GM12878 (cell line): ENCODE data around the gene EPOP. TPM values are rescaled to one million over a fixed set of nuclear protein-coding genes. Genes with fewer than 3 reads are reported as not detected.

Experiments
- ATAC-seq: fragments of 200-7000 bp; cut with Tn5 transposase; 3 replicates; pipeline ENCODE4 v1.9.1; 2020; ENCODE audit warnings: mild to moderate bottlenecking, moderate library complexity
- BruUV-seq: library from RNA; stranded (reverse); fragments of 400-500 nt; replicated peaks from 2 replicates; lab custom pipeline; 2021; lab: Mats Ljungman, UMichigan
- CTCF ChIA-PET: fragments of 300-600 bp; sonication (Branson Sonifier 250); formaldehyde crosslinking; extraction: SDS; loops from one replicate; lab custom pipeline; 2021; ENCODE audit warnings: inconsistent platforms; lab: Yijun Ruan, JAX
- POLR2A ChIA-PET: fragments of 350-600 bp; formaldehyde crosslinking; extraction: SDS; loops from one replicate; lab custom pipeline; 2021; ENCODE audit warnings: inconsistent platforms; lab: Charles Lee
- RAD21 ChIA-PET: fragments of 300-600 bp; sonication (Branson Sonifier 250); formaldehyde crosslinking; loops from one replicate; lab custom pipeline; 2023; ENCODE audit warnings: antibody characterized with exemption; ENCODE audit not compliant: unreplicated experiment; lab: Charles Lee
- SMC1A ChIA-PET: fragments of 300-600 bp; sonication (Branson Sonifier 250); formaldehyde crosslinking; loops from one replicate; lab custom pipeline; 2023; ENCODE audit not compliant: unreplicated experiment, uncharacterized antibody; lab: Charles Lee
- DNase-seq: peaks from one replicate; pipeline ENCODE4 v3.0.0-alpha.2; 2011; ENCODE audit warnings: low read depth, low spot score
- FAIRE-seq: peaks from 3 replicates; lab custom pipeline; 2011; peaks lifted over from hg19 to GRCh38; lab: Jason Lieb, UNC
- H2AFZ ChIP-seq: 2 replicates; pipeline ENCODE4 v1.6.0; 2011; ENCODE audit warnings: low read depth, low read length, control low read depth; ENCODE audit not compliant: control insufficient read depth
- H3K27ac ChIP-seq: 2 replicates; pipeline ENCODE4 v1.5.1; 2011; ENCODE audit warnings: control low read depth; ENCODE audit not compliant: control insufficient read depth, insufficient read depth
- H3K27me3 ChIP-seq, 2 experiments: replicated peaks in 1 of 2; 2 replicates each; pipeline versions ENCODE4 v1.6.0 to v1.6.1; 2011; ENCODE audit warnings: low read length in 1 of 2; ENCODE audit not compliant: control insufficient read depth in 2 of 2, insufficient read depth in 2 of 2
- H3K36me3 ChIP-seq, 2 experiments: 2 replicates each; pipeline ENCODE4 v1.5.1; 2011; ENCODE audit warnings: low read length in 1 of 2; ENCODE audit not compliant: control insufficient read depth in 2 of 2, insufficient read depth in 2 of 2
- H3K4me1 ChIP-seq: 2 replicates; pipeline ENCODE4 v1.6.1; 2011; ENCODE audit warnings: mild to moderate bottlenecking, low read length, moderate library complexity, mixed read lengths; ENCODE audit not compliant: control insufficient read depth, insufficient read depth
- H3K4me2 ChIP-seq: 2 replicates; pipeline ENCODE4 v1.6.0; 2011; ENCODE audit warnings: control low read depth; ENCODE audit not compliant: control insufficient read depth, insufficient read depth
- H3K4me3 ChIP-seq: fragments of 200-600 bp; sonication (generic); 2 replicates; pipeline ENCODE4 v1.5.1; 2016
- H3K79me2 ChIP-seq: 2 replicates; pipeline ENCODE4 v1.6.0; 2011; ENCODE audit warnings: low read length; ENCODE audit not compliant: control insufficient read depth, insufficient read depth
- H3K9ac ChIP-seq: 2 replicates; pipeline ENCODE4 v1.8.0; 2011; ENCODE audit warnings: low read length, control low read depth, mixed read lengths; ENCODE audit not compliant: control insufficient read depth, insufficient read depth
- H3K9me3 ChIP-seq: replicated peaks from 3 replicates; pipeline ENCODE4 v1.5.1; 2011; ENCODE audit warnings: mild to moderate bottlenecking, low read length; ENCODE audit not compliant: control insufficient read depth, insufficient read depth
- H4K20me1 ChIP-seq: 2 replicates; pipeline ENCODE4 v1.6.0; 2011; ENCODE audit not compliant: control insufficient read depth, insufficient read depth
- CEBPB ChIP-seq, 2 experiments: fragments of 150-350 bp in 1 of 2; IDR thresholded peaks; 2 replicates each; pipeline ENCODE4 v1.6.1; 2012 to 2014; ENCODE audit warnings: low read depth in 2 of 2, low read length in 2 of 2, borderline replicate concordance in 1 of 2, inconsistent platforms in 1 of 2
- CREB1 ChIP-seq: IDR thresholded peaks from 2 replicates; pipeline ENCODE4 v1.6.1; 2012; ENCODE audit warnings: low read depth, mild to moderate bottlenecking, inconsistent platforms
- CUX1 ChIP-seq: IDR thresholded peaks from 2 replicates; pipeline ENCODE4 v1.6.1; 2012; ENCODE audit warnings: improper control_type of control experiment, low read depth, low read length; ENCODE audit not compliant: insufficient replicate concordance
- E2F4 ChIP-seq: IDR thresholded peaks from 2 replicates; pipeline ENCODE4 v1.6.1; 2012; ENCODE audit warnings: low read depth, low read length, improper control_type of control experiment
- HDAC2 ChIP-seq: fragments of 200-600 bp; sonication (generic); IDR thresholded peaks from 2 replicates; pipeline ENCODE4 v1.6.1; 2017
- HSF1 ChIP-seq: fragments of 150-350 bp; IDR thresholded peaks from 2 replicates; pipeline ENCODE4 v1.6.1; 2014; ENCODE audit warnings: mild to moderate bottlenecking, low read depth, low read length
- IRF5 ChIP-seq: fragments of 450-650 bp; IDR thresholded peaks from 2 replicates; pipeline ENCODE4 v1.6.1; 2017; ENCODE audit warnings: borderline replicate concordance
- LARP7 ChIP-seq: fragments of 450-650 bp; IDR thresholded peaks from 2 replicates; pipeline ENCODE4 v1.6.1; 2017; ENCODE audit warnings: mild to moderate bottlenecking
- POLR2AphosphoS2 ChIP-seq: IDR thresholded peaks from 2 replicates; pipeline ENCODE4 v1.6.1; 2011; ENCODE audit warnings: low read depth, mild to moderate bottlenecking, low read length, improper control_type of control experiment, moderate library complexity
- RELA ChIP-seq: fragments of 450-650 bp; IDR thresholded peaks from 2 replicates; pipeline ENCODE4 v1.8.0; 2014; ENCODE audit warnings: borderline replicate concordance; ENCODE audit not compliant: partially characterized antibody
- SREBF1 ChIP-seq: IDR thresholded peaks from 2 replicates; pipeline ENCODE4 v1.6.1; 2012; ENCODE audit warnings: mild to moderate bottlenecking, low read length
- SRF ChIP-seq, 2 experiments: IDR thresholded peaks; 2 replicates each; pipeline ENCODE4 v1.6.1; 2011; ENCODE audit warnings: low read depth in 2 of 2, low read length in 2 of 2, mild to moderate bottlenecking in 1 of 2, moderate library complexity in 1 of 2
- TBL1XR1 ChIP-seq: IDR thresholded peaks from 2 replicates; pipeline ENCODE4 v1.6.1; 2012; ENCODE audit warnings: low read depth, low read length, improper control_type of control experiment
- USF1 ChIP-seq: IDR thresholded peaks from 2 replicates; pipeline ENCODE4 v1.6.1; 2011; ENCODE audit warnings: borderline replicate concordance, low read depth, mild to moderate bottlenecking, moderate library complexity, mixed read lengths, low read length; ENCODE audit not compliant: insufficient read depth; ENCODE audit errors: extremely low read length
- WGBS: methylation state at CpG from one replicate; pipeline ENCODE4 v1.1.6; 2016; ENCODE audit warnings: low lambda C conversion rate; ENCODE audit not compliant: insufficient replicate concordance, insufficient coverage; ENCODE audit errors: missing lambda C conversion rate; 5-methylcytosine and 5-hydroxymethylcytosine counted together
- in situ Hi-C: fragments of 300-500 bp; cut with MboI; formaldehyde crosslinking; loops from 9 replicates; pipeline ENCODE4 v1.14.3; 2018; ENCODE audit warnings: mixed read lengths
- intact Hi-C: fragments of 100-400 bp; cut with micrococcal nuclease; formaldehyde crosslinking; loops from one replicate; pipeline ENCODE4 v1.14.2; 2022; ENCODE audit not compliant: unreplicated experiment
- polyA plus RNA-seq, 11 experiments: library from polyadenylated mRNA; depleted of rRNA in 4 of 11; unstranded in 6 of 11; stranded (reverse) in 5 of 11; fragments of >200 nt; fragmentation: Nextera tagmentation in 4 of 11; fragmentation: Illumina TruSeq in 1 of 11; extraction: Ambion mirVana in 4 of 11; extraction: Trizol in 1 of 11; gene quantifications; 1 replicate in 1 of 11; 2 replicates in 10 of 11; pipeline versions ENCODE4 v1.2.1 to v1.2.3, GENCODE V29; 2011 to 2016; ENCODE audit warnings: inconsistent platforms in 2 of 11, missing spikeins in 2 of 11, low read depth in 1 of 11
- total RNA-seq, 4 experiments: library from RNA; depleted of rRNA in 3 of 4; stranded (reverse); fragments of >200 nt in 3 of 4; fragmentation: Illumina TruSeq in 1 of 4; extraction: Trizol in 1 of 4; gene quantifications; 2 replicates each; pipeline versions ENCODE4 v1.2.1 to v1.2.3, GENCODE V29; 2013 to 2021

EPOP gene
- total and polyA plus RNA-seq, 10 of the 15 experiments (the other 5 are each of a cell fraction or from before 2014, with no cell fraction given) = 0.53 to 9.0 (median 3.7) TPM

GRCh38 chr17:38710604-38710962 is 35.8 kb upstream of the EPOP start:
- intact Hi-C loops (no loop called here), in situ Hi-C loops (no loop called here)
- POLR2A ChIA-PET = interaction anchor here (1.1 kb wide), 1 partner anchor 115 kb away, joined by 3 read pairs; no protein-coding TSS in a partner anchor

More at GRCh38 chr17:38710604-38710962, 35.8 kb upstream of the EPOP start:
- H4K20me1 ChIP-seq = no peaks in the 10 kb centered on the region
- TF ChIP-seq IRF5 = no peak
- no peak for TF ChIP-seq LARP7
- no peak for TF ChIP-seq HSF1
- TF ChIP-seq CREB1 = no peak
- TF ChIP-seq SREBF1 = no peak
- no peak for TF ChIP-seq RELA
- no peak for TF ChIP-seq POLR2AphosphoS2
- no peak for TF ChIP-seq USF1
- no peak for TF ChIP-seq CUX1
- no peak for TF ChIP-seq TBL1XR1
- no peak for TF ChIP-seq SRF (IDR thresholded peaks at IDR 0.05; ENCODE audit: low read depth in 2 of 2, low read length in 2 of 2)
- no peak for TF ChIP-seq CEBPB (IDR thresholded peaks at IDR 0.05; ENCODE audit: borderline replicate concordance in 1 of 2, low read depth in 2 of 2, low read length in 2 of 2)
- no peak for TF ChIP-seq HDAC2
- no peak for TF ChIP-seq E2F4
- TF ChIP-seq, all 136 proteins: peak for 0
- H3K9ac ChIP-seq = no peak overlapping the region
- H3K36me3 ChIP-seq = peaks cover 22 to 41% of the 10 kb centered on the region in 2 experiments
- H3K27ac ChIP-seq = no peak overlapping the region
- H3K4me3 ChIP-seq = no peak overlapping the region
- RAD21 ChIA-PET = interaction anchor here (0.8 to 1.2 kb wide), 2 partner anchors 24 to 34 kb away, joined by 3 to 4 read pairs; no protein-coding TSS in a partner anchor
- H3K4me2 ChIP-seq = no peak overlapping the region
- DNase-seq = no peak
- peaks cover 18% of the 10 kb centered on the region for H3K4me1 ChIP-seq
- no peak for FAIRE-seq
- CTCF ChIA-PET = interaction anchor here (1.0 to 2.2 kb wide), 3 partner anchors 21 to 34 kb away, joined by 3 to 7 read pairs (median 5); no protein-coding TSS in a partner anchor
- no peaks in the 10 kb centered on the region for H3K27me3 ChIP-seq
- WGBS = 100% methylated on average over 3 of the region's 3 CpGs
- BruUV-seq = no TSS peak
- H3K79me2 ChIP-seq = peaks cover 37% of the 10 kb centered on the region
- SMC1A ChIA-PET = interaction anchor here (1.1 to 2.4 kb wide), 3 partner anchors 18 to 32 kb away, joined by 4 to 7 read pairs (median 5); partner anchors contain the start of gene CISD3
- ATAC-seq = no peak
- H3K9me3 ChIP-seq = no peaks in the 10 kb centered on the region
- H2AFZ ChIP-seq = no peak overlapping the region
